ENCODE results near the gene NUDT15. TPM values are rescaled to one million over a fixed set of nuclear protein-coding genes. Genes with fewer than 3 reads are reported as not detected.
A peak's percentile ranks its signal among the peaks of the same experiment; 100 is the strongest.

Gene NUDT15
- polyA plus RNA-seq, 3 donors: 5.1 to 13.3 (median 12.6) TPM

GRCh38 chr13:48040896-48041295 lies 3.4 kb downstream of the NUDT15 start:
- H3K79me2 ChIP-seq (ENCODE audit: insufficient read depth, low read length): peaks cover 17% of the 10 kb centered on the region
- no peak for TF ChIP-seq CTCF (IDR thresholded peaks at IDR 0.05)
- peaks cover 15 to 41% of the 10 kb centered on the region in 2 donors for H3K36me3 ChIP-seq (replicated peaks in 1 of 2; ENCODE audit: control insufficient read depth in 1 of 2, insufficient read depth in 2 of 2, low read length in 2 of 2)
- H3K4me1 Mint-ChIP-seq: peaks cover 24% of the 10 kb centered on the region
- H4K20me1 ChIP-seq (ENCODE audit: insufficient read depth, low read length): peaks cover 7% of the 10 kb centered on the region
- no peaks in the 10 kb centered on the region for H3K9me3 ChIP-seq (replicated peaks in 1 of 2; ENCODE audit: control insufficient read depth in 1 of 2, insufficient read depth in 1 of 2, low read length in 2 of 2)
- H3K36me3 Mint-ChIP-seq: peaks cover 22 to 32% of the 10 kb centered on the region in 2 donors
- no peak overlapping the region for H3K27ac Mint-ChIP-seq
- no peak overlapping the region for H3K4me3 Mint-ChIP-seq
- no peak overlapping the region for H3K9ac ChIP-seq (ENCODE audit: insufficient read depth, low read length, poor library complexity, severe bottlenecking)
- no peaks in the 10 kb centered on the region for H3K27me3 Mint-ChIP-seq (ENCODE audit: low read depth in 3 of 3)
- no peak overlapping the region for H3K4me3 ChIP-seq (replicated peaks in 1 of 3; ENCODE audit: low read depth in 2 of 3, low read length in 3 of 3)
- intact Hi-C loops (cut with micrococcal nuclease): no loop called here
- H3K9me3 Mint-ChIP-seq: peaks cover 0 to 3% (median 0%) of the 10 kb centered on the region in 7 donors
- no CpG with 5 or more reads among the region's 1 CpG for WGBS (ENCODE audit: insufficient coverage)
- no peak for DNase-seq
- no peak overlapping the region for H3K4me2 ChIP-seq (replicated peaks; ENCODE audit: extremely low read depth, low read length, poor library complexity, severe bottlenecking)
- no peaks in the 10 kb centered on the region for H3K27me3 ChIP-seq (ENCODE audit: control insufficient read depth in 2 of 2, insufficient read depth in 2 of 2, low read length in 2 of 2)
- H3K27ac ChIP-seq (ENCODE audit: low read depth in 1 of 2, low read length in 2 of 2): no peak overlapping the region
- no peak overlapping the region for H2AFZ ChIP-seq (ENCODE audit: insufficient read depth, low read depth, low read length, poor library complexity, severe bottlenecking)
- peaks cover 16 to 17% of the 10 kb centered on the region in 2 donors for H3K4me1 ChIP-seq (ENCODE audit: control insufficient read depth in 1 of 2, insufficient read depth in 2 of 2, low read length in 2 of 2)

- H3K9ac ChIP-seq (ENCODE audit: insufficient read depth, low read length, poor library complexity, severe bottlenecking): no peak overlapping the region
- H3K79me2 ChIP-seq (ENCODE audit: insufficient read depth, low read length): peaks cover 5% of the 10 kb centered on the region
- Mint-ChIP-seq H3K4me3 (no peak overlapping the region), H3K36me3 (peaks cover 27 to 43% of the 10 kb centered on the region in 2 donors), H3K27ac (peak overlapping the region in 1 of 7 donors; percentile 8), H3K9me3 (peaks cover 0 to 3% (median 0%) of the 10 kb centered on the region in 7 donors), H3K4me1 (peaks cover 15% of the 10 kb centered on the region), H3K27me3 (ENCODE audit: low read depth in 3 of 3) (no peaks in the 10 kb centered on the region)
- peaks cover 16 to 59% of the 10 kb centered on the region in 2 donors for H3K36me3 ChIP-seq (replicated peaks in 1 of 2; ENCODE audit: control insufficient read depth in 1 of 2, insufficient read depth in 2 of 2, low read length in 2 of 2)
- DNase-seq: no peak
- H3K4me2 ChIP-seq (replicated peaks; ENCODE audit: extremely low read depth, low read length, poor library complexity, severe bottlenecking): no peak overlapping the region
- TF ChIP-seq CTCF (IDR thresholded peaks at IDR 0.05): no peak
- 100% methylated on average over 2 of the region's 2 CpGs for WGBS (ENCODE audit: insufficient coverage)
- intact Hi-C loops (cut with micrococcal nuclease): no loop called here
- H3K4me3 ChIP-seq (replicated peaks in 1 of 3; ENCODE audit: low read depth in 2 of 3, low read length in 3 of 3): no peak overlapping the region
- H3K4me1 ChIP-seq (ENCODE audit: control insufficient read depth in 1 of 2, insufficient read depth in 2 of 2, low read length in 2 of 2): peaks cover 7 to 10% of the 10 kb centered on the region in 2 donors
- H3K27ac ChIP-seq (ENCODE audit: low read depth in 1 of 2, low read length in 2 of 2): no peak overlapping the region
- no peaks in the 10 kb centered on the region for H4K20me1 ChIP-seq (ENCODE audit: insufficient read depth, low read length)
- H3K27me3 ChIP-seq (ENCODE audit: control insufficient read depth in 2 of 2, insufficient read depth in 2 of 2, low read length in 2 of 2): no peaks in the 10 kb centered on the region
- no peak overlapping the region for H2AFZ ChIP-seq (ENCODE audit: insufficient read depth, low read depth, low read length, poor library complexity, severe bottlenecking)
- H3K9me3 ChIP-seq (replicated peaks in 1 of 2; ENCODE audit: control insufficient read depth in 1 of 2, insufficient read depth in 1 of 2, low read length in 2 of 2): no peaks in the 10 kb centered on the region
Measured at GRCh38 chr13:48042894-48043293, 5.4 kb downstream of the NUDT15 start.
